ENCODE data around the gene LPGAT1. TPM values are rescaled to one million over a fixed set of nuclear protein-coding genes. Genes with fewer than 3 reads are reported as not detected.

The LPGAT1 gene
- total RNA-seq, 4 donors from 2014 or later = 168 to 308 (median 203) TPM

Small RNAs within 50 kb of the gene (small RNA-seq; reads per million reads assigned to genes)
- not detected for gene RF00019
- not detected for gene RN7SL344P

Other genes starting within 250 kb of the LPGAT1 start
- 1 to 10 TPM in 1 of 4 donors, under 1 TPM in 2, not detected in 1; 0.11 to 2.4 (median 0.40) TPM for gene NEK2, start 155.1 kb downstream of the LPGAT1 start, total RNA-seq
- gene INTS7, start 204.8 kb upstream of the LPGAT1 start, total RNA-seq = 10 to 100 TPM; 14.8 to 22.6 (median 19.5) TPM
- 1 to 10 TPM; 1.2 to 3.9 (median 2.1) TPM for gene DTL, start 205.0 kb upstream of the LPGAT1 start, total RNA-seq

All from thyroid gland (tissue), 4 donors.